Esophagus squamous epithelium (tissue), 4 donors: ENCODE measurements around the gene CDK18.

Experiments
- POLR2A ChIP-seq, 4 donors: fragments of 450-650 bp; IDR thresholded peaks; one replicate each; pipeline ENCODE4 v1.6.1; 2017; ENCODE audit warnings: antibody characterized with exemption in 4 of 4, mild to moderate bottlenecking in 4 of 4, moderate library complexity in 3 of 4
- TF ChIP-seq, protein P1 (sequence below), 6 experiments: fragments of 450-650 bp in 4 of 6; fragments of 200-600 bp in 2 of 6; sonication (generic) in 2 of 6; IDR thresholded peaks; one replicate each; pipeline ENCODE4 v1.5.1; 2016 to 2019; ENCODE audit warnings: antibody characterized with exemption in 6 of 6, mild to moderate bottlenecking in 4 of 6, moderate library complexity in 4 of 6

DNA sequence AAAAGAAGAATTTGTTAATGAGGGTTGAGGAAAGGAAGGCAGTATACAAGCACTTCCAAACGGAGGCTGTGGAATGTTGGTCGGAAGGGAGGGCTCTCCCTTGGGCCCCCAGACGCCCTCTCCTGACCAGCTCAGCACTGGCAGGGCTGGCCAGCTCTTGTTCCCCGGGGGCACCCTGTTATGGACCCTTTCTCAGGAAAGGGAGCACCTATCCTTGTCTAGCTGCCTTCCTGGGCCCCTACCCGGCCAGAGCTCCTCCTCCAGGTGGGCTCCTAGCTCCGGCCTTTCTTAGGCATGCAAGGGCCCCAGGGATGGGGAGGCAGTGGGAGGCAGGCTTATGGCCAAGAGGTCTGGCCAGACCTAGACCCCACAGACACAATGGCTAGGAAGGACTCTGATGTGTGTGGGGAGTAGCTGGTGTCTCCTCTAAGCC lies 49.5 kb upstream of the CDK18 start:
- TF ChIP-seq, protein P1, sequence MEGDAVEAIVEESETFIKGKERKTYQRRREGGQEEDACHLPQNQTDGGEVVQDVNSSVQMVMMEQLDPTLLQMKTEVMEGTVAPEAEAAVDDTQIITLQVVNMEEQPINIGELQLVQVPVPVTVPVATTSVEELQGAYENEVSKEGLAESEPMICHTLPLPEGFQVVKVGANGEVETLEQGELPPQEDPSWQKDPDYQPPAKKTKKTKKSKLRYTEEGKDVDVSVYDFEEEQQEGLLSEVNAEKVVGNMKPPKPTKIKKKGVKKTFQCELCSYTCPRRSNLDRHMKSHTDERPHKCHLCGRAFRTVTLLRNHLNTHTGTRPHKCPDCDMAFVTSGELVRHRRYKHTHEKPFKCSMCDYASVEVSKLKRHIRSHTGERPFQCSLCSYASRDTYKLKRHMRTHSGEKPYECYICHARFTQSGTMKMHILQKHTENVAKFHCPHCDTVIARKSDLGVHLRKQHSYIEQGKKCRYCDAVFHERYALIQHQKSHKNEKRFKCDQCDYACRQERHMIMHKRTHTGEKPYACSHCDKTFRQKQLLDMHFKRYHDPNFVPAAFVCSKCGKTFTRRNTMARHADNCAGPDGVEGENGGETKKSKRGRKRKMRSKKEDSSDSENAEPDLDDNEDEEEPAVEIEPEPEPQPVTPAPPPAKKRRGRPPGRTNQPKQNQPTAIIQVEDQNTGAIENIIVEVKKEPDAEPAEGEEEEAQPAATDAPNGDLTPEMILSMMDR (IDR thresholded peaks at IDR 0.05) = no peak
- TF ChIP-seq POLR2A (IDR thresholded peaks at IDR 0.05) = no peak
